Hepatocyte (in vitro differentiated cells): Measurements from ENCODE around the gene CSN2. TPM values are rescaled to one million over a fixed set of nuclear protein-coding genes. Genes with fewer than 3 reads are reported as not detected.

Experiments
- DNase-seq: peaks from one replicate; pipeline ENCODE4 v3.0.0-alpha.2; 2016; ENCODE audit warnings: low spot score
- H2AFZ ChIP-seq: fragments of 200-600 bp; sonication (generic); 2 replicates; pipeline ENCODE4 v1.6.0; 2016; ENCODE audit warnings: antibody characterized with exemption, mild to moderate bottlenecking
- H3K27ac ChIP-seq: fragments of 200-600 bp; sonication (generic); 2 replicates; pipeline ENCODE4 v1.5.1; 2016; ENCODE audit warnings: mild to moderate bottlenecking
- H3K27me3 ChIP-seq: fragments of 200-600 bp; sonication (generic); 2 replicates; pipeline ENCODE4 v1.6.1; 2016
- H3K36me3 ChIP-seq: fragments of 200-600 bp; sonication (generic); replicated peaks from 2 replicates; pipeline ENCODE4 v1.5.1; 2016; ENCODE audit warnings: low read depth; ENCODE audit not compliant: insufficient read depth
- H3K4me1 ChIP-seq: fragments of 200-600 bp; sonication (generic); 2 replicates; pipeline ENCODE4 v1.5.1; 2016; ENCODE audit warnings: mild to moderate bottlenecking, moderate library complexity; ENCODE audit not compliant: insufficient read depth
- H3K4me2 ChIP-seq: fragments of 200-600 bp; sonication (generic); 2 replicates; pipeline ENCODE4 v1.6.0; 2016
- H3K4me3 ChIP-seq: fragments of 200-600 bp; sonication (generic); 2 replicates; pipeline ENCODE4 v1.5.1; 2016; ENCODE audit warnings: mild to moderate bottlenecking
- H3K79me2 ChIP-seq: fragments of 200-600 bp; sonication (generic); 2 replicates; pipeline ENCODE4 v1.6.0; 2017; ENCODE audit warnings: mild to moderate bottlenecking
- H3K9me2 ChIP-seq: fragments of 200-600 bp; sonication (generic); replicated peaks from 2 replicates; pipeline ENCODE4 v1.6.0; 2017; ENCODE audit warnings: mild to moderate bottlenecking; ENCODE audit not compliant: insufficient read depth
- H3K9me3 ChIP-seq: fragments of 200-600 bp; sonication (generic); 2 replicates; pipeline ENCODE4 v1.5.1; 2016; ENCODE audit warnings: low read depth, mild to moderate bottlenecking
- H4K20me1 ChIP-seq: fragments of 200-600 bp; sonication (generic); 2 replicates; pipeline ENCODE4 v1.6.0; 2016; ENCODE audit warnings: mild to moderate bottlenecking; ENCODE audit not compliant: insufficient read depth, poor library complexity, severe bottlenecking
- CTCF ChIP-seq: fragments of 200-600 bp; sonication (generic); IDR thresholded peaks from 2 replicates; pipeline ENCODE4 v1.5.1; 2016; ENCODE audit warnings: antibody characterized with exemption, mild to moderate bottlenecking; ENCODE audit not compliant: poor library complexity
- EZH2 ChIP-seq: fragments of 200-600 bp; sonication (generic); IDR thresholded peaks from 2 replicates; pipeline ENCODE4 v1.6.1; 2016; ENCODE audit warnings: antibody characterized with exemption, mild to moderate bottlenecking, borderline replicate concordance
- EZH2phosphoT487 ChIP-seq: fragments of 200-600 bp; sonication (generic); IDR thresholded peaks from one replicate; pipeline ENCODE4 v1.6.1; 2018; ENCODE audit warnings: antibody characterized with exemption, mild to moderate bottlenecking, low read depth, moderate library complexity; ENCODE audit not compliant: unreplicated experiment, severe bottlenecking
- WGBS: methylation state at CpG from one replicate; pipeline ENCODE4 v1.1.6; 2016; ENCODE audit warnings: low lambda C conversion rate; ENCODE audit errors: missing lambda C conversion rate; 5-methylcytosine and 5-hydroxymethylcytosine counted together
- polyA plus RNA-seq: library from polyadenylated mRNA; unstranded; fragments of >200 nt; fragmentation: Nextera tagmentation; extraction: Ambion mirVana; gene quantifications from 2 replicates; pipeline ENCODE4 v1.2.1, GENCODE V29; 2016
- total RNA-seq: library from RNA; depleted of rRNA; stranded (reverse); fragments of >200 nt; gene quantifications from 2 replicates; pipeline ENCODE4 v1.2.3, GENCODE V29; 2014

The CSN2 gene
- total and polyA plus RNA-seq, 2 experiments from 2014 or later = not detected

DNA sequence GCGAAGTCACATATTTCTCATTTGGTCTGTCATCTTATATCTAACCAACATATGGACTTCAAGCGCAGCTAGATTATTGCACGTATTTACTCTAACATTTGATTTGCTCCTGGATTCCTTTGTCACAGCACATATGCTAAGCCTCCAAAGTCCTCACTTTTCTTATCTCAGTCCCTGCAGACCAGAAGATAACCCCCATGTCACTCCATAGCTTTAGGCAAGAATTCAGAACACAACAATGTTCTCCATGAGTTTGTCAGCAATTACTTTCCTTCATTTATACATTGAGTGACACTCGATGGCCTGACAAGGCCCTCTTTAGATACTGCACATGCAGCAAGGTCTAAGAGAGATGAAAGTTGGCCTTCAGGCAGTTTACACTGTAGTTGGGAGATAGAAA, 25.5 kb upstream of the CSN2 start:
- TF ChIP-seq EZH2 (no peak), EZH2phosphoT487 (no peak), CTCF (no peak)
- DNase-seq = no peak
- Histone ChIP-seq H3K4me2 (no peak overlapping the region), H3K36me3 (no peaks in the 10 kb centered on the region), H3K4me3 (no peak overlapping the region), H3K4me1 (no peaks in the 10 kb centered on the region), H3K9me3 (no peaks in the 10 kb centered on the region), H3K9me2 (no peaks in the 10 kb centered on the region), H3K79me2 (no peaks in the 10 kb centered on the region), H3K27ac (no peak overlapping the region), H4K20me1 (no peaks in the 10 kb centered on the region), H2AFZ (no peak overlapping the region), H3K27me3 (no peaks in the 10 kb centered on the region)
- WGBS = 63% methylated on average over 4 of the region's 4 CpGs

DNA sequence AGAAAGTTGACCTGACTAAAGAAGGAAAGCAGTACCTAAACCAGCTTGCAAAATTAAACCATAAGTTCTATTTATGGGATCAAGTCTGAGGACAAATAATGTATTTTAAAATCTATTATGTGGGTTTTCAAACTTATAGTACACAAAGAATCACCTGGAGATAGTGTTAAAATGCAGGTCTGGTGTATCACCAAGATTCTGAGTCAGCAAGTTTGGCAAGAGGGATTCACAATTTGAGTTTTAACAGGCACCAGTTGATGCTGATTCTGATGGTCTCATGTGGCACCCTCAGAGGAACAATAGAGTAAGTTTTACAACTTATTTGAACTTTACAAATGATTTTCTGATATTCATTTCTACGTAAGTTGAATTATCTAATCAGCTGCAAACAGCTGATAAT, 21.1 kb upstream of the CSN2 start:
- Histone ChIP-seq H3K27me3 (no peaks in the 10 kb centered on the region), H3K9me2 (no peaks in the 10 kb centered on the region), H4K20me1 (no peaks in the 10 kb centered on the region), H3K79me2 (no peaks in the 10 kb centered on the region), H3K9me3 (no peaks in the 10 kb centered on the region), H3K4me1 (no peaks in the 10 kb centered on the region), H2AFZ (no peak overlapping the region), H3K4me3 (no peak overlapping the region), H3K36me3 (no peaks in the 10 kb centered on the region), H3K4me2 (no peak overlapping the region), H3K27ac (no peak overlapping the region)
- DNase-seq = no peak
- no peak for TF ChIP-seq EZH2
- no peak for TF ChIP-seq EZH2phosphoT487
- no peak for TF ChIP-seq CTCF
- 63% methylated on average over 1 of the region's 1 CpG for WGBS

- H4K20me1 ChIP-seq = no peaks in the 10 kb centered on the region
- H3K79me2 ChIP-seq = no peaks in the 10 kb centered on the region
- no peaks in the 10 kb centered on the region for H3K4me1 ChIP-seq
- no peak overlapping the region for H3K27ac ChIP-seq
- no peaks in the 10 kb centered on the region for H3K9me2 ChIP-seq
- DNase-seq = peak; percentile 64
- H3K4me2 ChIP-seq = no peak overlapping the region
- H3K4me3 ChIP-seq = no peak overlapping the region
- H2AFZ ChIP-seq = no peak overlapping the region
- no peaks in the 10 kb centered on the region for H3K36me3 ChIP-seq
- H3K27me3 ChIP-seq = no peaks in the 10 kb centered on the region
- WGBS = 54% methylated on average over 2 of the region's 2 CpGs
- H3K9me3 ChIP-seq = no peaks in the 10 kb centered on the region
- TF ChIP-seq EZH2 (no peak), CTCF (no peak), EZH2phosphoT487 (no peak)
Observed at GRCh38 chr4:69984030-69984443, 18.5 kb upstream of the CSN2 start.

GRCh38 chr4:69977582-69977981, 12.1 kb upstream of the CSN2 start:
- no peaks in the 10 kb centered on the region for H3K27me3 ChIP-seq
- H3K27ac ChIP-seq = no peak overlapping the region
- H4K20me1 ChIP-seq = no peaks in the 10 kb centered on the region
- H3K4me3 ChIP-seq = no peak overlapping the region
- H2AFZ ChIP-seq = no peak overlapping the region
- no peak for DNase-seq
- no peaks in the 10 kb centered on the region for H3K4me1 ChIP-seq
- H3K9me2 ChIP-seq = no peaks in the 10 kb centered on the region
- no peak overlapping the region for H3K4me2 ChIP-seq
- H3K9me3 ChIP-seq = no peaks in the 10 kb centered on the region
- no peaks in the 10 kb centered on the region for H3K36me3 ChIP-seq
- H3K79me2 ChIP-seq = no peaks in the 10 kb centered on the region
- TF ChIP-seq CTCF = no peak
- TF ChIP-seq EZH2 = no peak
- no peak for TF ChIP-seq EZH2phosphoT487
